ENCODE results near the gene MICU2.

The MICU2 gene

GRCh38 chr13:21548577-21548976, 55.4 kb downstream of the MICU2 start:
- in situ Hi-C loops (cut with MboI; ENCODE audit: low sequenced_read_pairs), result no loop called here

DNA sequence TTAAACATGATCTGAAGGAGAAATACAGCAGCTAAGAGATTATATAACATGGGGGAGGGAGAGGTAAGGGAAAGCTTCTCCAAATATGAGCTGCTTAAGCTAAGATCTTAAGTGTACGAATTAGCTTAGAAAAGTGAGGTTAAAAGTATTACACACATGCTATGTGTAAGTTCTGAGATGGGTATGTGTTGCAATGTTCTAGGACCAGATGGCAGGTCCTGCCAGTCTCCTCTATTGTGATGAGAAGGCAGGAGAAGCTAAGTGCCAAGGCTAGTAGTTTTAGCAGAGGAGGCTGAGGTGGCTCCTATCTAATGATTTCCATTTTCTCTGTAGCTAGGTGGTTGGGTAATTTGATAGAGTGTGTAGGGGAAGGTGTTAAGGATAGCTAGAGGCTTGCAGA, 57.6 kb downstream of the MICU2 start:
- in situ Hi-C loops (cut with MboI; ENCODE audit: low sequenced_read_pairs), result no loop called here

DNA sequence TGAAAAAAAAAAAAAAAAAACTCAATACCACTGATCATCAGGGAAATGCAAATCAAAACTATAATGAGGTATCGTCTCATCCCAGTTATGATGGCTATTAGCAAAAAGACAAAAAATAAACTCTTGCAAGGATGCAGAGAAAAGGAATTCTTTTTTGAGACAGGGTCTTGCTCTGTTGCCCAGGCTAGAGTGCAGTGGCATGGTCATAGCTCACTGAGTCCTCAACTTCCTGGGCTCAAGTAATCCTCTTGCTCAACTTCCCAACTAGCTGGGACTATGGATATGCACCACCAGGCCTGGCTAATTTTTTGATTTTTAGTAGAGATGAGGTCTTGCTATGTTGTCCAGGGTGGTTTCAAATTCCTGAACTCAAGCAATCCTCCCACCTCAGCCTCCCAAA, 59.5 kb downstream of the MICU2 start:
- in situ Hi-C loops (cut with MboI; ENCODE audit: low sequenced_read_pairs), result no loop called here

DNA sequence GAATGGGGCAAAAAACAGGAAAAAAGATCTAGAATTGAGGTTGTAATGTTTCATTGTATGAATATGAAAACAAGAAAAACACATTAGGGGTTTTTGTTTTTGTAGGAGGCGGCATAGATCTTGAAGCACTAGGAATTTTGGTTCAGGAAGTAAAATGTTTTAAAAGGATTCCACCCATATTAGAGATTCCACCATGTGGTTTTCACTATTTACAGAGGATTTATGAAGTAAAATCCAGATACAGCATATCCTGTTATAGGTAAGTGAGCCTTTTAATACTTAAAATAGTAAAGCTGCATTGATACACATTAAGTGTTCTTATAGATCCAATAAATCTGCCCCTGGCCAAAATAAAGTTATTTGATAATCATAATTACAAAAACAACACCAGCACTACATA, 61.4 kb downstream of the MICU2 start:
- in situ Hi-C loops (cut with MboI; ENCODE audit: low sequenced_read_pairs), result no loop called here

GRCh38 chr13:21541980-21542379, 62.0 kb downstream of the MICU2 start:
- in situ Hi-C loops (cut with MboI; ENCODE audit: low sequenced_read_pairs), result no loop called here

- in situ Hi-C loops (cut with MboI; ENCODE audit: low sequenced_read_pairs), result no loop called here
These were observed 62.7 kb downstream of the MICU2 start for GRCh38 chr13:21541271-21541670.

DNA sequence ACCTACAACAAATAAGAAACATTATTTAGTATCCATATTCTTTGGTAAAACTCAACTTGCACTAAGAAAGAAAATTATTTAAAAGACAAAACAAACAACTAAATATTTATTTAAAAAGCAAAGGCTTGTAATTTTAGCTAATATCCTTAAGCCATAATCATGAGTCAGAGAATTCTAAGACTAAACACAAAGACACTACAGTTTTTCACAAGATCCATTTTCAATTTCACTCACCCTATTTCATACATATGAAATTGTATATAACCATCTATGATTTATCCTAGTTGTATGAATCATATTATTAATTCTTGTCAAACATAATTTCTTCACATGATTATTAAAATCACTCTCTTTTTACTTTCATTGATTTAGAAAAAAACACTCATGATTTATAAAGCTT, 64.3 kb downstream of the MICU2 start:
- in situ Hi-C loops (cut with MboI; ENCODE audit: low sequenced_read_pairs), result no loop called here

GRCh38 chr13:21538753-21539152, 65.2 kb downstream of the MICU2 start:
- in situ Hi-C loops (cut with MboI; ENCODE audit: low sequenced_read_pairs), result no loop called here

GRCh38 chr13:21538280-21538679, 65.7 kb downstream of the MICU2 start:
- in situ Hi-C loops (cut with MboI; ENCODE audit: low sequenced_read_pairs), result no loop called here

DNA sequence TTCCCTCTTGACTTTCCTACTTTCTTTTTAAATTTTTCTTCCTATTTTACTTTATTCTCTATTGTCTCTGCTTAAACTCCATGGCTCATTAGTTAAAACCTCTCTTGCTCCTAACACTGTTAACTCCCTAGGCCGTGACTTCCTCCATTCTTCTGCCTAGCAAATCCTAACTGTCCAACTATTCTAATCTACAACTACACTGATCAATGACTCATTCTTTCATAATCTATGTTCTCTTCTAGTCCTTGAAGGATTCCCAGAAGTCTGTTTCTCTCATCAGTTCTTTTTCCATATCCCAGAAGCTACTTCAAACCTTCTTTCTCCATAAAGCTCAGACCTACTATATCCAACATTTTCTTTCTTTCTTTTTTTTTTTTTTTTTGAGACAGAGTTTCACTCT, 66.9 kb downstream of the MICU2 start:
- in situ Hi-C loops (cut with MboI; ENCODE audit: low sequenced_read_pairs), result no loop called here

- in situ Hi-C loops (cut with MboI; ENCODE audit: low sequenced_read_pairs), result no loop called here
These were observed 69.2 kb downstream of the MICU2 start for GRCh38 chr13:21534760-21535159.

DNA sequence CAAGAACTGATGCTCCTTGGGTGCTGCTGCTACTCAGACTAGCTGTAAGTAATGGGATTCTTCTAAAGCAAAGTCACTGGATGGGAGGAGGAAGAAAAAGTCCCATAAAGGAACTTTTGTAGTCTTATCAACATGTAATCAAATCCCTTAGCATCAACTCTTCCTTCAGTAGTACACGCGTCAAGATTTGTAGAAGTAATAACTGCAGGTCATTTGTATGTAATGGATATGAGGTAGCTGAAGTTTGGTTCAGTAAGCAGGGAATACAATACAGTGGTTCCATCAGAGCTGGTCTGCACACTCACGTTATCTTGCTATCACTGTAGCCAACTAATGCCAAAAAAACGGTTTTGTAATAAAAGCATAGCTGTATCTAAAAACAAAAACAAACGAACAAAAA, 72.5 kb downstream of the MICU2 start:
- in situ Hi-C loops (cut with MboI; ENCODE audit: low sequenced_read_pairs), result no loop called here

GRCh38 chr13:21530656-21531055, 73.3 kb downstream of the MICU2 start:
- in situ Hi-C loops (cut with MboI; ENCODE audit: low sequenced_read_pairs), result no loop called here

- in situ Hi-C loops (cut with MboI; ENCODE audit: low sequenced_read_pairs), result no loop called here
These were observed 74.7 kb downstream of the MICU2 start for GRCh38 chr13:21529146-21529893.

- in situ Hi-C loops (cut with MboI; ENCODE audit: low sequenced_read_pairs), result no loop called here
These were observed 75.4 kb downstream of the MICU2 start for GRCh38 chr13:21528616-21529015.

- in situ Hi-C loops (cut with MboI; ENCODE audit: low sequenced_read_pairs), result no loop called here
These were observed 77.0 kb downstream of the MICU2 start for GRCh38 chr13:21526707-21527540.

DNA sequence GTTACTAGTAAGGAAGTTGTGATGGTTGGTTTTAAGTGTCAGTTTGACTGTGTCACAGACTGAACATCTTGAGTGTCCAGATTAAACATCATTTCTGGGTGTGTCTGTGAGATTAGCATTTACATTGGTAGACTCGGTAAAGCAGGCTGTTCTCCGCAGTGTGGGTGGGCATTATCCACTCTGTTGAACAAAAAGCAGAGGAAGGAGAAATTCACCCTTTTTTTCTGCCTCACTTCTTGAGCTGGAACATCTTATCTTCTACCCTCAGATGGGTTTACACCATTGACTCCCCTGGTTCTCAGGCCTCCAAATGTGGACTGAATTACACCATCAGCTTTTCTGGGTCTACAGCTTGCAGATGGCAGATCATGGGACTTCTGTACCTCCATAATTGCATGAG, 81.1 kb downstream of the MICU2 start:
- in situ Hi-C loops (cut with MboI; ENCODE audit: low sequenced_read_pairs), result no loop called here

- in situ Hi-C loops (cut with MboI; ENCODE audit: low sequenced_read_pairs), result no loop called here
These were observed 81.8 kb downstream of the MICU2 start for GRCh38 chr13:21522130-21522529.

- in situ Hi-C loops (cut with MboI; ENCODE audit: low sequenced_read_pairs), result no loop called here
These were observed 85.3 kb downstream of the MICU2 start for GRCh38 chr13:21518617-21519144.

DNA sequence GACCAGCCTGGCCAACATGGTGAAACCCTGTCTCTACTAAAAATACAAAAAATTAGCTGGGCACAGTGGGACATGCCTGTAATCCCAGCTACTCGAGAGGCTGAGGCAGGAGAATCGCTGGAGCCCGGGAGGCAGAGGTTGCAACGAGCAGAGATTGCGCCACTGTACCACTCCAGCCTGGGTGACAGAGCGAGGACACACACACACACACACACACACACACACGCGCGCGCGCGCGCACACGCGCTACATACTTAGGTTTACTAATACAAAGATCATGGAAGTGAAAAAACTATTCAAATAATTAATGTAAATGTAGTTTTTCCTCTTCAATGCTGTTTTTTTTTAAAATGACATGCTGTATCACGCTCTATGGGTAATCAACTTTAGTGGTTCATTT, 86.4 kb downstream of the MICU2 start:
- in situ Hi-C loops (cut with MboI; ENCODE audit: low sequenced_read_pairs), result no loop called here

DNA sequence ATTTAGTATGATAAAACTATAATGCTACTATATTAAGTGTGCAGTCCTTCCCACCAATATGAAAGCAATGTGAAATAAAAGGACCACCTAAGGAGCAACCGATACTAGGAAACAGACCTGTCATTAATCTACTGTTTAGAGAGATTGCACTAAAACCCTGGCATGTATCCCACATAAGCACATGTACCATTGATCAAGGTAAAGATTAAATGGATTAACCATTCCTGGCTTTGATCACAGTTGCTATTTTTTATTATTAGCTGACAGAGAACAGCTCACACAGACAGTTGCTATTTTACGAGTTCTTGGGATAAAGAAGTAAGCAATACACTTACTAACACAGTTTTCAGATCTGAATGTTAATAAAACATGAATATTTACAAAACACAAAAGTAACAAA, 87.2 kb downstream of the MICU2 start:
- in situ Hi-C loops (cut with MboI; ENCODE audit: low sequenced_read_pairs), result no loop called here

- in situ Hi-C loops (cut with MboI; ENCODE audit: low sequenced_read_pairs), result no loop called here
These were observed 92.1 kb downstream of the MICU2 start for GRCh38 chr13:21511849-21512248.
